Right lobe of liver (tissue), 4 donors: Measurements from ENCODE around the gene GBE1.

ENCODE experiments used
- CTCF ChIP-seq, 4 donors: fragments of 200-600 bp in 3 of 4; fragments of 450-650 bp in 1 of 4; IDR thresholded peaks; one replicate each; pipeline versions ENCODE4 v1.5.1 to v1.8.0; 2016 to 2022; ENCODE audit warnings: antibody characterized with exemption in 4 of 4, mild to moderate bottlenecking in 2 of 4
- POLR2A ChIP-seq: fragments of 450-650 bp; IDR thresholded peaks from one replicate; pipeline ENCODE4 v1.6.1; 2017; ENCODE audit warnings: antibody characterized with exemption, mild to moderate bottlenecking
- donor health status: DM: no; HTN: no; CAD: no.
- donor health status: DM: no; HTN: no; CAD: no.
- donor health status: DM: no; HTN: yes; CAD: no.

GRCh38 chr3:81621277-81621676, 140.2 kb downstream of the GBE1 start:
- TF ChIP-seq POLR2A (no peak), CTCF (IDR thresholded peaks at IDR 0.05) (no peak)
